ENCODE results near the gene HMBS.
A peak's percentile ranks its signal among the peaks of the same experiment; 100 is the strongest.
"Not testable (repeated sequence)": the region's sequence is repeated elsewhere in the genome, so short reads cannot be mapped to it uniquely, and the experiment has no call there.

HMBS gene

GRCh38 chr11:119101759-119102423, 17.2 kb downstream of the HMBS start, which contains the start of gene DPAGT1:
DPAGT1 (minus strand) TSS chr11:119101853; CDS start chr11:119101655, 198 bp downstream.
- DNase-seq (ENCODE audit: low read depth): peak; percentile 76

GRCh38 chr11:119103161-119103664, 18.5 kb downstream of the HMBS start:
- not testable (repeated sequence) for DNase-seq (ENCODE audit: low read depth)

GRCh38 chr11:119103793-119104192, 19.1 kb downstream of the HMBS start:
- no peak for DNase-seq (ENCODE audit: low read depth)

GRCh38 chr11:119106564-119107537, 22.2 kb downstream of the HMBS start, which contains the start of gene C2CD2L:
C2CD2L (plus strand) TSS chr11:119107344; CDS start chr11:119107742, 398 bp downstream.
- peak; percentile 70 for DNase-seq (ENCODE audit: low read depth)

GRCh38 chr11:119107538-119108145, 23.0 kb downstream of the HMBS start:
- no peak for DNase-seq (ENCODE audit: low read depth)

GRCh38 chr11:119108146-119108856, 23.6 kb downstream of the HMBS start:
- DNase-seq (ENCODE audit: low read depth): no peak

GRCh38 chr11:119108857-119109221, 24.2 kb downstream of the HMBS start:
- DNase-seq (ENCODE audit: low read depth): no peak

GRCh38 chr11:119109843-119110242, 25.2 kb downstream of the HMBS start:
- DNase-seq (ENCODE audit: low read depth): no peak

GRCh38 chr11:119110439-119110838, 25.8 kb downstream of the HMBS start:
- no peak for DNase-seq (ENCODE audit: low read depth)

- DNase-seq (ENCODE audit: low read depth): no peak
Measured at GRCh38 chr11:119111361-119111925, 26.8 kb downstream of the HMBS start.

GRCh38 chr11:119112314-119113020, 27.8 kb downstream of the HMBS start:
- DNase-seq (ENCODE audit: low read depth): no peak

GRCh38 chr11:119113716-119114115, 29.0 kb downstream of the HMBS start:
- DNase-seq (ENCODE audit: low read depth): no peak

GRCh38 chr11:119114351-119114750, 29.7 kb downstream of the HMBS start:
- DNase-seq (ENCODE audit: low read depth): no peak

- DNase-seq (ENCODE audit: low read depth): no peak
Measured at GRCh38 chr11:119115484-119116234, 31.0 kb downstream of the HMBS start.

GRCh38 chr11:119116235-119116594, 31.5 kb downstream of the HMBS start:
- no peak for DNase-seq (ENCODE audit: low read depth)

- no peak for DNase-seq (ENCODE audit: low read depth)
Measured at GRCh38 chr11:119116601-119117000, 31.9 kb downstream of the HMBS start.

GRCh38 chr11:119117004-119117706, 32.5 kb downstream of the HMBS start:
- no peak for DNase-seq (ENCODE audit: low read depth)

GRCh38 chr11:119118227-119118626, 33.5 kb downstream of the HMBS start:
- no peak for DNase-seq (ENCODE audit: low read depth)

GRCh38 chr11:119118946-119119345, 34.3 kb downstream of the HMBS start:
- DNase-seq (ENCODE audit: low read depth): no peak
